Body of pancreas (tissue), 4 donors: ENCODE measurements around the gene TNNT2. TPM values are rescaled to one million over a fixed set of nuclear protein-coding genes. Genes with fewer than 3 reads are reported as not detected.

Experiments used
- ATAC-seq: fragments of 150-250 bp; one replicate; pipeline ENCODE4 v1.9.1; 2016
- DNase-seq, 4 donors: peaks; one replicate each; pipeline ENCODE4 v3.0.0-alpha.2; 2019
- H3K27ac ChIP-seq, 4 donors: fragments of 200-600 bp; sonication (generic); 1 replicate in 3 of 4; 2 replicates in 1 of 4; pipeline versions ENCODE4 v1.5.1 to v1.6.1; 2016 to 2019; ENCODE audit warnings: mild to moderate bottlenecking in 1 of 4, mixed read lengths in 1 of 4, moderate library complexity in 1 of 4
- H3K27me3 ChIP-seq, 2 donors: fragments of 200-600 bp; sonication (generic); one replicate each; pipeline ENCODE4 v1.6.0; 2016; ENCODE audit warnings: mild to moderate bottlenecking in 1 of 2
- H3K36me3 ChIP-seq, 2 donors: fragments of 200-600 bp; sonication (generic); replicated peaks in 1 of 2; 2 replicates each; pipeline ENCODE4 v1.5.1; 2016; ENCODE audit warnings: low read depth in 2 of 2; ENCODE audit not compliant: insufficient read depth in 1 of 2
- H3K4me1 ChIP-seq: fragments of 200-600 bp; sonication (generic); one replicate; pipeline ENCODE4 v1.6.0; 2016
- H3K4me3 ChIP-seq, 2 donors: fragments of 200-600 bp; sonication (generic); 1 replicate in 1 of 2; 2 replicates in 1 of 2; pipeline ENCODE4 v1.5.1; 2016 to 2019
- H3K9me3 ChIP-seq, 3 donors: fragments of 200-600 bp; sonication (generic); 1 replicate in 2 of 3; 2 replicates in 1 of 3; pipeline ENCODE4 v1.5.1; 2016
- CTCF ChIP-seq, 7 experiments: fragments of 450-650 bp in 4 of 7; fragments of 200-600 bp in 3 of 7; sonication (generic) in 3 of 7; IDR thresholded peaks; one replicate each; pipeline ENCODE4 v1.5.1; 2016 to 2019; ENCODE audit warnings: antibody characterized with exemption in 7 of 7
- POLR2A ChIP-seq, 3 donors: fragments of 450-650 bp; IDR thresholded peaks; one replicate each; pipeline ENCODE4 v1.6.1; 2016; ENCODE audit warnings: antibody characterized with exemption in 3 of 3, mild to moderate bottlenecking in 2 of 3
- WGBS, 2 donors: methylation state at CpG; one replicate each; pipeline ENCODE4 v1.1.5; 2017; 5-methylcytosine and 5-hydroxymethylcytosine counted together
- intact Hi-C: fragments of 100-400 bp; cut with DNase I; formaldehyde crosslinking; loops from one replicate; pipeline ENCODE4 v1.15.1; 2023
- total RNA-seq, 2 donors: library from RNA; depleted of rRNA; stranded (reverse); fragments of >200 nt; gene quantifications; one replicate each; pipeline ENCODE4 v1.1.0, GENCODE V29; 2016

Gene TNNT2
- total RNA-seq, 2 donors from 2014 or later, result 1.8 TPM; not detected in 1

GRCh38 chr1:201369209-201369608, 8.3 kb downstream of the TNNT2 start:
- no peaks in the 10 kb centered on the region for H3K9me3 ChIP-seq
- no peak overlapping the region for H3K4me3 ChIP-seq
- no peak for TF ChIP-seq CTCF (IDR thresholded peaks at IDR 0.05)
- no peak for TF ChIP-seq POLR2A (IDR thresholded peaks at IDR 0.05)
- 58 to 81% methylated on average over 4 to 6 of the region's 6 CpGs for WGBS, 2 donors
- H3K4me1 ChIP-seq, result peaks cover 2% of the 10 kb centered on the region
- no peaks in the 10 kb centered on the region for H3K27me3 ChIP-seq
- H3K36me3 ChIP-seq, result no peaks in the 10 kb centered on the region
- intact Hi-C loops, result no loop called here
- H3K27ac ChIP-seq, result no peak overlapping the region
- DNase-seq (no peak), ATAC-seq (no peak)

GRCh38 chr1:201366696-201367095, 10.8 kb downstream of the TNNT2 start:
- no peaks in the 10 kb centered on the region for H3K27me3 ChIP-seq
- intact Hi-C loops, result no loop called here
- no peaks in the 10 kb centered on the region for H3K36me3 ChIP-seq
- TF ChIP-seq CTCF (IDR thresholded peaks at IDR 0.05) (no peak), POLR2A (IDR thresholded peaks at IDR 0.05) (no peak)
- WGBS, 2 donors, result 57 to 63% methylated on average over 4 to 7 of the region's 7 CpGs
- H3K9me3 ChIP-seq, result no peaks in the 10 kb centered on the region
- H3K4me1 ChIP-seq, result no peaks in the 10 kb centered on the region
- no peak overlapping the region for H3K27ac ChIP-seq
- DNase-seq, result no peak
- H3K4me3 ChIP-seq, result no peak overlapping the region
- ATAC-seq, result no peak

- TF ChIP-seq CTCF (IDR thresholded peaks at IDR 0.05) (no peak), POLR2A (IDR thresholded peaks at IDR 0.05) (no peak)
- Histone ChIP-seq H3K4me1 (no peaks in the 10 kb centered on the region), H3K27me3 (no peaks in the 10 kb centered on the region), H3K4me3 (no peak overlapping the region), H3K27ac (no peak overlapping the region), H3K36me3 (no peaks in the 10 kb centered on the region), H3K9me3 (no peaks in the 10 kb centered on the region)
- 74 to 75% methylated on average over 11 of the region's 11 CpGs for WGBS, 2 donors
- no peak for DNase-seq
- intact Hi-C loops, result no loop called here
- no peak for ATAC-seq
Observed at GRCh38 chr1:201365251-201365650, 12.2 kb downstream of the TNNT2 start.

- H3K4me1 ChIP-seq, result no peaks in the 10 kb centered on the region
- DNase-seq (no peak), ATAC-seq (no peak)
- intact Hi-C loops, result loop anchor here (5.0 kb wide), 1 partner anchor 112 kb away; no protein-coding TSS in a partner anchor
- H3K27me3 ChIP-seq, result no peaks in the 10 kb centered on the region
- no peak overlapping the region for H3K4me3 ChIP-seq
- TF ChIP-seq POLR2A (IDR thresholded peaks at IDR 0.05) (no peak), CTCF (IDR thresholded peaks at IDR 0.05) (no peak)
- H3K36me3 ChIP-seq, result no peaks in the 10 kb centered on the region
- H3K9me3 ChIP-seq, result no peaks in the 10 kb centered on the region
- WGBS, 2 donors, result 81 to 85% methylated on average over 6 of the region's 6 CpGs
- no peak overlapping the region for H3K27ac ChIP-seq
Observed at GRCh38 chr1:201364808-201365105, 12.7 kb downstream of the TNNT2 start.

- Histone ChIP-seq H3K36me3 (no peaks in the 10 kb centered on the region), H3K9me3 (no peaks in the 10 kb centered on the region), H3K27ac (no peak overlapping the region), H3K4me3 (no peak overlapping the region), H3K4me1 (no peaks in the 10 kb centered on the region), H3K27me3 (no peaks in the 10 kb centered on the region)
- TF ChIP-seq CTCF (IDR thresholded peaks at IDR 0.05), result no peak
- no peak for TF ChIP-seq POLR2A (IDR thresholded peaks at IDR 0.05)
- 59 to 71% methylated on average over 8 of the region's 8 CpGs for WGBS, 2 donors
- DNase-seq (no peak), ATAC-seq (no peak)
- intact Hi-C loops, result loop anchor here (5.0 kb wide), 1 partner anchor 111 kb away; no protein-coding TSS in a partner anchor
Observed at GRCh38 chr1:201363467-201363866, 14.0 kb downstream of the TNNT2 start.
